HG03139 (cell line): ENCODE results near the gene SMC4.

Experiments used
- ATAC-seq: cut with Tn5 transposase; IDR thresholded peaks from one replicate; pipeline ENCODE4 v1.9.1; 2021; ENCODE audit not compliant: unreplicated experiment

SMC4 gene

DNA sequence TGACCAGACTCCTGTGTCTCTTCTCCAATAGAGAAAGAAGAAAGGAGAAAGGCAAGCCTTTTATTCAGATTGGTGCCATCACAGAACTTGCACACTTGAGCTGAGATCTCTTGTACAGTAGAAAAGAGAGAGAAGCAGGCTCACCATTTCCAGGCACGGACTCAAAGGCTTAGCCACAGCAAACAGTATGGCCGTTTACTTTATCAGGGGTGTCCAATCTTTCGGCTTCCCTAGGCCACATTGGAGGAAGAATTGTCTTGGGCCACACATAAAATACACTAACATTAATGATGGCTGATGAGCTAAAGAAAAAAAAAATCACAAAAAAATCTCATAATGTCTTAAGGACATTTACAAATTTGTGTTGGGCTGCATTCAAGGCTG is 5.4 kb upstream of the SMC4 start:
- no peak for ATAC-seq

DNA sequence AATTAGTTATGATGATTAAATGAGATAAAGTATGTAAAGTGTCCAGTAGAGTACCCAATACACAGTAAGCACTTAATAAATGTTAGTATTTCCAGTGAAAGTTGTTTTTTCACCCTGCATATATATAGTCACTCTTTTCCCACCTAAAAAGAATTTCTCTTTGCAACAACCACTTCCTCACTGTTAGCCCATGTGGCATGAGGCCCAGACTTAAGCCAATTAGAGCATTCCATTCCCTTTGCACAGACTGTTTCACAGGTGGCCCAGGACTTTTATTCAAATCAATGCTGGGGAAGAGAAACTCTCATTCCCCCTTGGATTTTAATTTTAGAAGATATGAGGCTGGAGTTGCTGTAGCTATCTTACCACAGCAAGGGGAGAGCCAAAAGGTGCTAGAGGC is 4.2 kb upstream of the SMC4 start:
- no peak for ATAC-seq

DNA sequence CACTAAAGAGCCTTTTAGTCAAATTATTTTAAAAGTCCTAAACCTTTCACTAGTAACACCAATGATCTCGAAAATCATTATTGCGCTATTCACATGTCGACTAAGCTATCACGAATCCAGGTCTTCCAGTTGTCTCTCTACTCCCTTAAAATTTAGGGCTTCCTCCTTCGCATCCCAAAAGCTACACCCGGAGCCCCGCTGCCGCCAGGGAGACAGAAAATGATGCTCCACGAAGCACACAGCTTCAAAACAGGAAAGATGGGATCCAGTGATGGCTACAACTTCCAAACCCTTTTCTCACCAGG is 678 bp upstream of the SMC4 start:
- peak; percentile 6 for ATAC-seq

DNA sequence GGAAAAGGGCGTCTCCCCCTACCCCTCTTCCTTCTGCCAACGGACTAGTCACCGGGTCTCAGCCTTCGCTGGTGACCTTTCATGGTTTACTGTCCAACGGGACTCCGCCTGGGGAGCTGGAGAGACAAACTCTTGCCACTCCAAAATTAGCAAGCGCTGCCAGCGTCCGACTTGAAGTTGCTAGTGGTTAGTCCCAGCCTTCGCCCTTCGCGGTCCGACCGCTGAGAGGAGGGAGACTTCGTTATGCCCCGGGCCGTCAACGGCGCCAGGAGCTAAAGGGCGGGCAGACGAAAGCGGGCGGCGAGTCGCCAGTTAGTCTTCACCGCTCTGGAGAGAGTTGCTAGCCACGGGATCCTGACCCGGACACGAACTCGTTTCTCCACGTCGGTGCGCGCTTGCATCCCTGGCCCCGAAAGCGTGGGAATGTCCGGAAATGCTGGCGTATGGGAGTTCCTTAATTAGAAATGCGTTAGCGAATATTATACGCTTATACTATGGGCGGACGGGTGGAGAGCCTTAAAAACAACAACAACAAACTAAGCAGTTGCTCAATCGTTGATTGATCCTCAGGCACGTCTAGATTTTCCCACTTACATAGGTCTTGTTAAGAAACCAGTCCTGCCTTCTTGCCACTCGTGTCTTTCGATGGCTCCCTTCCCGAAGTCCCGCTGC is 716 bp downstream of the SMC4 start:
- peak; percentile 8 for ATAC-seq

DNA sequence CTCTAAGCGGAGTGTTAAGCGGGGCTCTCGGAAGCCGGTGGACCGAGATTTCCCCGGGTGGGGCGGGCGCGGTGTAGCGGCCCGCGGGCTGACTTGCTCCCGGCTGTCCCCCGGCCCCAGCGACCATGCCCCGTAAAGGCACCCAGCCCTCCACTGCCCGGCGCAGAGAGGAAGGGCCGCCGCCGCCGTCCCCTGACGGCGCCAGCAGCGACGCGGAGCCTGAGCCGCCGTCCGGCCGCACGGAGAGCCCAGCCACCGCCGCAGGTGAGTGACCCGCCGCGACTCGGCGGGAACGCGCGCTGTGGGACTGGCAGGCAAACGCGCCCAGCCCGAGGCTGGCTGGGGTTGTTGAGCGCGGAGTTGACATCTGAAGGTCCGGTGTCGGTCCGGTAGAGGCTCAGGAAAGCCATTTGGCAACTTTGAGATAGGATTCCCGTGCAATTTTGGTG is 1.3 kb downstream of the SMC4 start:
- ATAC-seq: no peak

DNA sequence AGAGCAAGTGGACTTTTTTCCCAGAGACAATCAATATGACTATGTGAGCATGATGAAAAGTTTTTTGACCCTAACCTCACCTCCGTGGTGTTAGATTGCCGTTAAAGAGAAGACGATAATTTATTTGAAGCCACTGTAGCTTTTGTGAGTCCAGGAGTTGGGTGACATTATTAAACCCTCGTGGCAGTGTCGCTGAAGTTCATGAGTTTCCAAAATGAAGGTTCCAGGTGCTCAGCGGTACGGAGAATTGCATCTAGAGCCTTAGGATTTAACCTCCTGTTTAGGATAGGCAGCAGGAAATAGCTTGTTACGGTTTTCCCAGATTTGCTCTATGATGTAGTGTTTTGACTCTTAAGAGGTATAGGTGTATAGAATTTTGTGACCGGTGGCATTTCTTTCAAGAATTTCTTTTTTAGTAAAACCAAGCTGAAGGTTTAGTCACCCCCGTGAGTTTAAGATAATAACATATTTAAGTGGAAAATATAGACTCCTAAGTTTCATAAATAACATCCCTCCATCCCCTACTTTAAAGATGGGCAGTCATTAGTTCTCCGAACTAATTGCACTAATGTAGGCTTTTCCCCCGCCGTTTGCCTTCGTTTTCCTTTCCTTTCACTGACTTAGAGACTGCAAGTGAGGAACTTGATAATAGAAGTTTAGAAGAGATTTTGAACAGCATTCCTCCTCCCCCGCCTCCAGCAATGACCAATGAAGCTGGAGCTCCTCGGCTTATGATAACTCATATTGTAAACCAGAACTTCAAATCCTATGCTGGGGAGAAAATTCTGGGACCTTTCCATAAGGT is 2.0 kb downstream of the SMC4 start:
- no peak for ATAC-seq

DNA sequence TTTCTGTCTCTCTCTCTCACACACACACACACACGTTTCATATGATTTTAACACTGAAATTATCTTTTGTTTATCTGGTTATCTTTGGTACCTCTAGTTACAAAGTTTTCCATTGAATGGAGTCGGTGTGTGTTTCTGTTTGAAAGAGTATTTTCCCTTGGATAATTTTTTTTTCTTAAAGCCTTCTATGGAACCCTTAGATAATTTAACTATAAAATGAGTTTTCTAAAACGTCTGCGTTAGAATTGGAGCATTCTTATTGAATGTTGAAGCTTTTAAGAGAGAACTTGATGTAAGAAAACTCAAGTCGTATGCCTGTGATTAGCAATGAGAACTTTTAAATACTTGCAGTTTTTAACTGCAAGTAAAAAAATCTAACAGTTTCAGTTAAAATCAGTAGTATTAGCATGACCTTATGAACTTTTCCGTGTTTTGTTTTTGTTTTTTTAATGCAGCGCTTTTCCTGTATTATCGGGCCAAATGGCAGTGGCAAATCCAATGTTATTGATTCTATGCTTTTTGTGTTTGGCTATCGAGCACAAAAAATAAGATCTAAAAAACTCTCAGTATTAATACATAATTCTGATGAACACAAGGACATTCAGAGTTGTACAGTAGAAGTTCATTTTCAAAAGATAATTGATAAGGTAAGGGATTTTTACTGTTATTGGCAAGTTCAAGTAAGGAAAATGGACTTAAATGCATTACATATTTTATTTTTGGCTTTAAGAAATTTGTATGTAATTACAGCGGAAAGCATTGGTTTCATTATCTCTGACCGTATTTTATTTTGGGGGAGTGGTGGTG is 3.0 kb downstream of the SMC4 start:
- no peak for ATAC-seq

DNA sequence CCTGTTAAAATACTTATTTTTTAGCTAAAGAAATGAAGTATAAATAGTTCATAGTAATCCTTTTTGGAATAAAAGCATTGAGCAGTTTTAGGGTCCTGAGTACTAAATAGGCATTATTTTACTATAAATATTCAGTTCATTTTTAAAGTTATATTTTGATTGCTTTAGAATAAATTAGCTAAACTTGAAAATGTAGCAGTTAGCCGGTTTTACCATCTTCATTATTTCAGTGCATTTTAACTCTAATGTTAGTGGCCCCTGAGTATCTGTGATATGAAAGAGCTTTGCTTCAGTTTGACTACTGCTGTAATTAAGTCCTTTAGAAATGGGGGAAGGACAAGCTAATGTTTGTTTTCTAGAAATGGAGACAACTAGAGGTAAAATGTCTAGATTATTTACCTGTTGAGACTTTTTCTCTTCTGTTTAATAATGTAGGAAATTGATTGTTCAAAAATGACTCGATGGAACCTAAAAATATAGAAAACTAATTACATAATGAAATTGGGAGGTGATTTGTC is 3.6 kb downstream of the SMC4 start:
- no peak for ATAC-seq

DNA sequence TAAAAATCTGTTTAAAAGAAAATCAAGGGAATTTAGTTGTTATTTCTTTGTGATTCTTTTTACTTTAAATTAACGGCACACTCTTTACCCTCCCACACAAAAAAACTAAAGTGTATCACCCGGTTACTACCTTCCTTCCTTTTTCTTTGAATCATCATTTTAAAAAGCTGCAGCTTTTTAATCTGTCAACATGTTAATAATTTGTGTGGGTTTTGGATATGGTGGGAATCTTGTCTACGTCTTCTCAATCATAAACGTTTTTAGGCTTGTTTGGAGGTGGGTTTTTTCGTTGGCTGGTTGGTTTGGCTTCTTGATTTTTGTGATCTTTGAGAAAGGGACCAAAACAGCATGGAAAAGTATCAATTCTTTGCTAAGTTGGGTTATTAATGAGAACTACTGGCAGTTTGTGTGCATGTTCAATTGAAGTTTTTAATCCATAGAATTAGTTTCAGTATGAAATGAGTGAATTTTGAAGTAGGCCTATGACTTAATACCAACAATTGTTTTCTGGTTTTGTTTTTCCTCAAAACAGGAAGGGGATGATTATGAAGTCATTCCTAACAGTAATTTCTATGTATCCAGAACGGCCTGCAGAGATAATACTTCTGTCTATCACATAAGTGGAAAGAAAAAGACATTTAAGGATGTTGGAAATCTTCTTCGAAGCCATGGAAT is 4.5 kb downstream of the SMC4 start:
- ATAC-seq: no peak

DNA sequence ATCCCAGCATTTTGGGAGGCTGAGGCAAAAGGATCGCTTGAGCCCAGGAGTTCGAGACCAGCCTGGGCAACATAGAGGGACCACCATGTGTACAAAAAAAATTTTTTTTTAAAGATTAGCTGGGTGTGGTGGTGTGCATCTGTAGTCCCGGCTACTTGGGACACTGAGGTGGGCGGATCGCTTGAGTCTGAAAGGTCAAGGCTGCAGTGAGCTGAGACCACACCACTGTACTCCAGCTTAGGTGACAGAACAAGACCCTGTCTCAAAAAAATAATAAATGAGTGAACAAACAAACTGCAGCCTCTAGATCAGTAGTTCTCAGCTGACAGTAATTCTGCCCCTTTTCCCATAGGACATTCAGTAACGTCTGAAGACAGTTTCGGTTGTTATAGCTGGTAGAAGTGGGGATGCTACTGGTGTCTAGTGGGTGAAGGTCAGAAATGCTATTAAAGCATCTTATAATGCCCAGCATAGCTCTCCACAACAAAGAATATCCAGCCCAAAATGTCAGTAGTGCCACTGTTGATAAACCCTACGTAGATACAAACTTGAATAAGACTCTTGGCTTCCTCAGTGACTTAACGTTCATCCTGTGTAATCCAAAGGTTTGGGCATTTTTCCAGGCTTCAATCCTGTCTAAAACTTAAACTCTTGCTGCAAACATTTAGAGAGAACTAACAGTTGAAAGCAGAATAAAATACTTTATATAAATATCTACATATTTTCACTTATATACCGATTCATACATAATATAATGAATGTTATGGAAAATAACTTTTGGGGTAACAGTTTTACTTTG is 10.6 kb downstream of the SMC4 start:
- no peak for ATAC-seq

DNA sequence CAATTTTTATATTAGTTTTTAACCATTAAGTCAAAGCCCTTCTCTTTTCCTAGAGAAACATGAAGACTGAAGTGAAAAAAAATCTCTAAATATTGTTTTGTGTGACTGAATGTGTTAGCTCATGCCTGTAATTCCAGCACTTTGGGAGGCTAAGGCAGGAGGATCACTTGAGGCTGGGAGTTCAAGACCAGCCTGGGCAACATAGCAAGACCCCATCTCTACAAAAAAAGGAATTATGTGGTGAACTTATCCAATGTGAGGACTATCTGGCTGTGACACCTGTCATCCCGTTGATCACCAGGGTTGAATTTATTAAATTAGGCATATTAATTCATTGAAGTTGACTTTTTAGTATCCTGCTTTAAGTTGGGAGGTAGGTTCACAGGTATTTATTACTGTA is 13.0 kb downstream of the SMC4 start:
- ATAC-seq: no peak

DNA sequence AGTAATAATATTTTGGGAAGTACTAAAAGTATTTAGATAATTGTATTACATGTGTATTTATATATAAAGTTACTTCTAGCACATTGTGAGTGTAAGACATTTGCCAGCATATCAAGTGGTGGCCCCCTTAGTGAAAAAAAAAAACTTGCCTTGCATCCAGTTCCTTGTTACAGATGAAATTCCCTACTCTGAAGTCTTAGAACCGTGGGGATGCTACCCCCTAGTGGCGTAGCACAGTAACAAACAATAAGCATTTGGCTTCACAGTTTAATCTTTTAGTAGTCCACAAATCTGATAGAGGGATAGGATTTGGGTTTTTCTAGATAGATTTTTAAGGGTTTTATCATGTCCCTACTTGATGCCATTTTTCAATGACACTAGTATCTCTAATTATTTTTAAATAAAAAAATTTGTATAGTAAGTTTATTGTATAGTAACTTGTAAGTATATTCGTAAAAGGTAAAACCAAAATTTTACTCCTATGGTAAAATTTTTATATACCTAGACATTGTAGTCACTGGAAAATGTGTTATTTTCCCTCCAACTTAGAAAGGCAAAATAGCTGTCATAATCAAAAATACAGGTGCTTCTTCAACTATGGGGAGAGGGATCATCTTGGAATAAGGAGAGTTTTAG is 14.3 kb downstream of the SMC4 start:
- peak; percentile 71 for ATAC-seq

DNA sequence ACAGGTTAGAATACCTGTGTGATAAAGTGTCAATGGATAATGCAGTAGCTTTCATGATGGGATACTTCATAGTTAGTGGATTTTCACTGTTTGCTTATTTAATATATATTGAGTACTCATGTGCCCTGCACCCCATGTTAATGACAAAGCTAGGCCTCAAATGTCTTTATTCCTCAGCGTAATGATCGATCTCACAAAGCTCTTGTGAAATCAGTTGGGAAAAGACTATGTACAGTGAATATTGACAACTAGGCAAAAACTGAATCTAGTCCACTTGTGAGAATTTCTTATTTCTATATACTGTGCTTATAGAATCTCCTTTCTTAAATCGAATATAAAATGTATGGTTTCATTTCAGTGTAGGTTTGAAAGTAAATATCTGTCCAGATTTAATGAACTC is 17.9 kb downstream of the SMC4 start:
- ATAC-seq: no peak

DNA sequence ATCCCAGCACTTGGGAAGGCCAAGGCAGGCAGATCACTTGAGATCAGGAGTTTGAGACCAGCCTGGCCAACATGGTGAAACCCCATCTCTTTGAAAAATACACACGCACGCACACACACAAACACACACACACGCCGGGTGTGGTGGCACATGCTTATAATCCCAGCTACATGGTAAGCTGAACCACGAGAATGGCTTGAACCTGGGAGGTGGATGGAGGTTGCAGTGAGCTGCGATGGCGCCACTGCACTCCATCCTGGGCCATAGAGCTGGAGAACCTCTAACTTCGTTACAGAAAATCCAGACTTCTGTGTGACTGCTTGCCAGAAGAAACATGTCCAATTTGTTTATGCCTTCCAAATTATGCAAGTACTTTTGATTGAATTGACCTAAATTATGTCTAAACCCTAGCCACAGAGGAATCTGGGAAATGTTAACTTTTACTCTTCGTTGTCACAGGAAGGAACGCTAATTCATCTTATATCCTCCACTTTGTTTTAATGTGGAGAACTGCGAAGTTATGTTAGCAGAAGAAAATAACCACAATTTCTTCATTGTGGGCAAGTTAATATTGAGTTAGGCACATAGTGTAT is 28.5 kb downstream of the SMC4 start:
- ATAC-seq: no peak

DNA sequence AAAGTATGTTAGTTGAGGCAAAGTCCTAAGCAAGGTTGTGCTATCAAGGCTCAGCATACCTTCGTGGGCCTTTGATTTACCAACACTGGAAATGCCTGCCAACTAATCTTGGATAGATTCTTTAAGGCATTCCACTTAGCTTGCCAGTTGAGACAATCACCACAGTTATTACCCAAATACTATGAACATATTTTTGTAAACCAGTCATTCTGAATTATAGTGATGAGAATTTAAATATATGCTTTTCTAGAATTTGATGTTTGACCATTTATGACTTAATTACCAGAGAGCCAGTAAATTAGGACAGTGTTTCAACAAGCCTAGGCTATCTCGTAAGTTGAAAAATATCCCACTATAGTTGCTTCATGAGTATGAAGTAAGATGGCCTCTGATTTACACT is 34.6 kb downstream of the SMC4 start:
- no peak for ATAC-seq

DNA sequence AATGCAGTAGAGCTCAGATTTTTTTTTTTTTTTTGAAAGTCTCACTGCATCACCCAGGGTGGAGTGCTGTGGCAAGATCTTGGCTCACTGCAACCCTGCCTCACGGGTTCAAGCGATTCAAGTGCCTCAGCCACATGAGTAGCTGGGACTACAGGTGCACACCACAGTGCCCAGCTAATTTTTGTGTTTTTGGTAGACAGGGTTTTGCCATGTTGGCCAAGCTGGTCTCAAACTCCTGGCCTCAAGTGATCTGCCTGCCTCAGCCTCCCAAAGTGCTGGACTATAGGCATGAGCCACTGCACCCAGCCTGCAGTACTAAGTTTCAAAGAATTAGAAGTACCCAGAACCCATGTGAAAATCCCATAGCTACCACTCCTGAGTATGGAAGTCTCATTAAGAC is 35.6 kb downstream of the SMC4 start:
- no peak for ATAC-seq

DNA sequence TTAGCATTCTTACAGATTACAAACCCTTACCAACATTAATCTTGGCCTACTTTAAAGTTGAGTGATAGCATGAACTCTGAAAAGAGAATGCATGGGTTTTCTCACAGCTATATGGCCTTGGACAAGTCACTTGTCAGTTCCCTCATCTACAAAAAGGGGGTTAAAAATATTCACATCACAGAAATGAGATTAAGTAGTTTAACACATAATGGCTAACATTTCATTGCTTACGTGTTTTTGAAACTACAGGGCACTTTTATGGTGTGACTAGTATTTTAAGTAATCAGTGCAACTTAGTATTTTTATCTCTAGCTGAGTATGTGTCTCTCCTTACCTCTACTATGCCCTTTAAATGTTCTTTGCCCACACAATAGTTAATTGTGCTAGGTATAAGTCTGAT is 36.3 kb downstream of the SMC4 start:
- ATAC-seq: no peak

DNA sequence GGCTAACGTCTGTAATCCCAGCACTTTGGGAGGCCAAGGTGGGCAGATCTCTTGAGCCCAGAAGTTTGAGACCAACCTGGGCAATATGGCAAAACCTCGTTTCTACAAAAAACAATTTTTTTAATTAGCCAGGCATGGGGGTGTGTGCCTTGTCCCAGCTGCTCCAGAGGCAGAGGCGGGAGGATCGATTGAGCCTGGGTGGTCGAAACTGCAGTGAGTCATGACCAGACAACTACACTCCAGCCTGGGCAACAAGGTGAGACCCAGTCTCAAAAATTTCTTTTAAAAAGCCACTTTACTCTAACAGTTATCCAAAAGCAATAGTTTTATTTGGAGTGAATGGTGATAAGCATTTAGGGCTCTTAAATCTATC is 37.6 kb downstream of the SMC4 start:
- no peak for ATAC-seq

DNA sequence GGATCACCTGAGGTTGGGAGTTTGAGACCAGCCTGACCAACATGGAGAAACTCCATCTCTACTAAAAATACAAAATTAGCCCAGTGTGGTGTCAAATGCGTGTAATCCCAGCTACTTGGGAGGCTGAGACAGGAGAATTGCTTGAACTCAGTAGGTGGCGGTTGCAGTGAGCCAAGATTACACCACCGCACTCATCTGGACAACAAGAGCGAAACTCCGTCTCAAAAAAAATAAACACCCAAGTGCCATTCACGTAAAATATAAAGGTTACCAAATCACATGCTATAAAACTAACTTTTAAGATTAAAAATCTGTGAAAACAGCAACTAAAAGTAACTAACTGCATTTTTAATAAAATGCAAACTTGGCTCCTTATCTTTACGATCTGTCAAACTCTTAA is 41.2 kb downstream of the SMC4 start:
- no peak for ATAC-seq

DNA sequence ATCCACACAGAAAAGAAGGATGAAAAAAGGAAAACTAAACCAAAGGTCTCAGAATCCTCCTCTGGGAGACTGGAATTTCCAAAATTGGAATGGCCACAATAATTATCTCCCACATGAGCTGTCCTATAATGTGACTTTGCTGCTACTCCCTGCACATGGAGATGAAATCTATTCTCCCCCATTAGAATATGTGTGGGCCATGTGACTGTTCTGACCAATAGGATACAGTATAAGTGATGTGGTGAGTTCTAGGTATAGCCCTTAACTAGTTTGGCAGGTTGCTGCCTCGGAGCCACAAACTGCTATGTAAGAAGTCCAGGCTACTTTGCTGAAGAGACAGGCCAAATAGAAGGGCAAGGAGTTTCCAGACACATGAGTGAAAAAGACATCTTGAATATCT is 45.0 kb downstream of the SMC4 start:
- ATAC-seq: no peak
